Liver (tissue), 9 donors: Measurements from ENCODE around the gene TNS3. TPM values are rescaled to one million over a fixed set of nuclear protein-coding genes. Genes with fewer than 3 reads are reported as not detected.

Experiments used
- DNase-seq: peaks from one replicate; pipeline ENCODE4 v3.0.0-alpha.2; 2017; ENCODE audit warnings: low spot score
- H3K27ac ChIP-seq, 2 donors: one replicate each; pipeline ENCODE4 v1.7.0; 2013; ENCODE audit warnings: inconsistent platforms in 2 of 2, low read length in 2 of 2, control low read depth in 1 of 2, low read depth in 1 of 2, mild to moderate bottlenecking in 1 of 2
- H3K27me3 ChIP-seq, 4 donors: one replicate each; pipeline versions ENCODE4 v1.6.1 to v1.7.0; 2013; ENCODE audit warnings: low read length in 3 of 4, inconsistent platforms in 1 of 4, mild to moderate bottlenecking in 1 of 4, moderate library complexity in 1 of 4; ENCODE audit not compliant: control insufficient read depth in 4 of 4, insufficient read depth in 4 of 4
- H3K36me3 ChIP-seq, 4 donors: one replicate each; pipeline versions ENCODE4 v1.6.1 to v1.7.0; 2013; ENCODE audit warnings: low read length in 3 of 4, mild to moderate bottlenecking in 3 of 4, low read depth in 1 of 4, moderate library complexity in 1 of 4; ENCODE audit not compliant: control insufficient read depth in 4 of 4, insufficient read depth in 3 of 4
- H3K4me1 ChIP-seq, 4 donors: one replicate each; pipeline versions ENCODE4 v1.6.1 to v1.7.0; 2013; ENCODE audit warnings: low read length in 3 of 4, mild to moderate bottlenecking in 3 of 4, moderate library complexity in 1 of 4; ENCODE audit not compliant: control insufficient read depth in 4 of 4, insufficient read depth in 4 of 4
- H3K4me3 ChIP-seq, 3 donors: one replicate each; pipeline versions ENCODE4 v1.6.1 to v1.7.0; 2013; ENCODE audit warnings: low read length in 3 of 3, control low read depth in 1 of 3, low read depth in 1 of 3, mild to moderate bottlenecking in 1 of 3
- H3K9ac ChIP-seq, 2 donors: one replicate each; pipeline ENCODE4 v1.7.0; 2013; ENCODE audit warnings: low read length in 2 of 2, mild to moderate bottlenecking in 2 of 2, moderate library complexity in 2 of 2, control low read depth in 1 of 2, low read depth in 1 of 2
- H3K9me3 ChIP-seq, 4 donors: one replicate each; pipeline versions ENCODE4 v1.6.1 to v1.7.0; 2013; ENCODE audit warnings: low read length in 3 of 4; ENCODE audit not compliant: control insufficient read depth in 4 of 4
- EGR1 ChIP-seq, 2 donors: IDR thresholded peaks; 2 replicates each; pipeline ENCODE4 v1.6.1; 2016 to 2018; ENCODE audit warnings: antibody characterized with exemption in 2 of 2, low read depth in 2 of 2
- FOXA1 ChIP-seq: IDR thresholded peaks from 2 replicates; pipeline ENCODE4 v1.6.1; 2016; ENCODE audit warnings: antibody characterized with exemption
- FOXA2 ChIP-seq: IDR thresholded peaks from 2 replicates; pipeline ENCODE4 v1.6.1; 2016; ENCODE audit warnings: antibody characterized with exemption
- HNF4A ChIP-seq, 2 donors: conservative IDR thresholded peaks; 2 replicates each; pipeline ENCODE4 v1.6.1; 2016; ENCODE audit warnings: antibody characterized with exemption in 2 of 2, mild to moderate bottlenecking in 2 of 2
- HNF4G ChIP-seq: IDR thresholded peaks from 2 replicates; pipeline ENCODE4 v1.6.1; 2016; ENCODE audit warnings: antibody characterized with exemption
- JUND ChIP-seq, 2 donors: IDR thresholded peaks; 2 replicates each; pipeline ENCODE4 v1.6.1; 2016; ENCODE audit warnings: antibody characterized with exemption in 2 of 2
- NR2F2 ChIP-seq: IDR thresholded peaks from 2 replicates; pipeline ENCODE4 v1.6.1; 2016; ENCODE audit warnings: antibody characterized with exemption
- RAD21 ChIP-seq, 2 donors: IDR thresholded peaks; 2 replicates each; pipeline ENCODE4 v1.6.1; 2016; ENCODE audit warnings: antibody characterized with exemption in 2 of 2, mild to moderate bottlenecking in 2 of 2
- RXRA ChIP-seq, 2 donors: IDR thresholded peaks; 2 replicates each; pipeline ENCODE4 v1.6.1; 2017 to 2018; ENCODE audit warnings: antibody characterized with exemption in 2 of 2, mild to moderate bottlenecking in 1 of 2
- SP1 ChIP-seq: IDR thresholded peaks from 2 replicates; pipeline ENCODE4 v1.6.1; 2018; ENCODE audit warnings: antibody characterized with exemption, mild to moderate bottlenecking
- TAF1 ChIP-seq: conservative IDR thresholded peaks from 2 replicates; pipeline ENCODE4 v1.6.1; 2016; ENCODE audit warnings: antibody characterized with exemption, mild to moderate bottlenecking
- YY1 ChIP-seq: IDR thresholded peaks from 2 replicates; pipeline ENCODE4 v1.6.1; 2016; ENCODE audit warnings: antibody characterized with exemption, mild to moderate bottlenecking
- WGBS: extraction: QIAGEN DNeasy Blood & Tissue Kit; methylation state at CpG from one replicate; pipeline ENCODE4 v1.1.7; 2013; 5-methylcytosine and 5-hydroxymethylcytosine counted together
- polyA plus RNA-seq, 2 donors: library from polyadenylated mRNA; stranded (reverse) in 1 of 2; unstranded in 1 of 2; fragments of 200-250 nt in 1 of 2; fragments of >200 nt in 1 of 2; fragmentation: Nextera tagmentation in 1 of 2; extraction: Ambion mirVana in 1 of 2; gene quantifications; one replicate each; pipeline versions ENCODE4 v1.2.1 to v1.2.3, GENCODE V29; 2013 to 2015
- total RNA-seq, 2 donors: library from RNA; depleted of rRNA; stranded (reverse); fragments of >200 nt; gene quantifications; one replicate each; pipeline ENCODE4 v1.2.3, GENCODE V29; 2014
- TF ChIP-seq, protein P1 (sequence below): IDR thresholded peaks from 2 replicates; pipeline ENCODE4 v1.6.1; 2016; ENCODE audit warnings: antibody characterized with exemption, mild to moderate bottlenecking
- TF ChIP-seq, protein P2 (sequence below): IDR thresholded peaks from 2 replicates; pipeline ENCODE4 v1.6.1; 2016; ENCODE audit warnings: antibody characterized with exemption
- donor health status: healthy.
- donor health status: healthy.
- donor health status: healthy.
- donor health status: healthy.
- donor health status: healthy.

Gene TNS3
- total and polyA plus RNA-seq, 4 donors: 16.8 to 100 (median 29.5) TPM

GRCh38 chr7:47540387-47541350, 41.2 kb downstream of the TNS3 start:
- Histone ChIP-seq H3K9ac (no peak overlapping the region), H3K4me1 (peaks cover 17 to 53% (median 30%) of the 10 kb centered on the region in 4 donors), H3K4me3 (no peak overlapping the region), H3K36me3 (peaks cover 0 to under 1% (median 0%) of the 10 kb centered on the region in 4 donors), H3K27me3 (no peaks in the 10 kb centered on the region), H3K27ac (peak overlapping the region; percentile 75 to 76), H3K9me3 (no peaks in the 10 kb centered on the region)
- peak; percentile 33 for DNase-seq
- 84% methylated on average over 22 of the region's 22 CpGs for WGBS
- TF ChIP-seq SP1: no peak
- TF ChIP-seq, protein P1, sequence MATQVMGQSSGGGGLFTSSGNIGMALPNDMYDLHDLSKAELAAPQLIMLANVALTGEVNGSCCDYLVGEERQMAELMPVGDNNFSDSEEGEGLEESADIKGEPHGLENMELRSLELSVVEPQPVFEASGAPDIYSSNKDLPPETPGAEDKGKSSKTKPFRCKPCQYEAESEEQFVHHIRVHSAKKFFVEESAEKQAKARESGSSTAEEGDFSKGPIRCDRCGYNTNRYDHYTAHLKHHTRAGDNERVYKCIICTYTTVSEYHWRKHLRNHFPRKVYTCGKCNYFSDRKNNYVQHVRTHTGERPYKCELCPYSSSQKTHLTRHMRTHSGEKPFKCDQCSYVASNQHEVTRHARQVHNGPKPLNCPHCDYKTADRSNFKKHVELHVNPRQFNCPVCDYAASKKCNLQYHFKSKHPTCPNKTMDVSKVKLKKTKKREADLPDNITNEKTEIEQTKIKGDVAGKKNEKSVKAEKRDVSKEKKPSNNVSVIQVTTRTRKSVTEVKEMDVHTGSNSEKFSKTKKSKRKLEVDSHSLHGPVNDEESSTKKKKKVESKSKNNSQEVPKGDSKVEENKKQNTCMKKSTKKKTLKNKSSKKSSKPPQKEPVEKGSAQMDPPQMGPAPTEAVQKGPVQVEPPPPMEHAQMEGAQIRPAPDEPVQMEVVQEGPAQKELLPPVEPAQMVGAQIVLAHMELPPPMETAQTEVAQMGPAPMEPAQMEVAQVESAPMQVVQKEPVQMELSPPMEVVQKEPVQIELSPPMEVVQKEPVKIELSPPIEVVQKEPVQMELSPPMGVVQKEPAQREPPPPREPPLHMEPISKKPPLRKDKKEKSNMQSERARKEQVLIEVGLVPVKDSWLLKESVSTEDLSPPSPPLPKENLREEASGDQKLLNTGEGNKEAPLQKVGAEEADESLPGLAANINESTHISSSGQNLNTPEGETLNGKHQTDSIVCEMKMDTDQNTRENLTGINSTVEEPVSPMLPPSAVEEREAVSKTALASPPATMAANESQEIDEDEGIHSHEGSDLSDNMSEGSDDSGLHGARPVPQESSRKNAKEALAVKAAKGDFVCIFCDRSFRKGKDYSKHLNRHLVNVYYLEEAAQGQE: no peak
- peak in 1 of 2 donors; percentile 37 for TF ChIP-seq RXRA (IDR thresholded peaks at IDR 0.05)
- TF ChIP-seq, protein P2, sequence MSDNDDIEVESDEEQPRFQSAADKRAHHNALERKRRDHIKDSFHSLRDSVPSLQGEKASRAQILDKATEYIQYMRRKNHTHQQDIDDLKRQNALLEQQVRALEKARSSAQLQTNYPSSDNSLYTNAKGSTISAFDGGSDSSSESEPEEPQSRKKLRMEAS: no peak
- TF ChIP-seq EGR1 (IDR thresholded peaks at IDR 0.05; ENCODE audit: low read depth in 2 of 2): no peak

GRCh38 chr7:47540053-47540386, 41.9 kb downstream of the TNS3 start:
- Histone ChIP-seq H3K9me3 (no peaks in the 10 kb centered on the region), H3K4me1 (peaks cover 17 to 60% (median 37%) of the 10 kb centered on the region in 4 donors), H3K9ac (no peak overlapping the region), H3K36me3 (no peaks in the 10 kb centered on the region), H3K27me3 (no peaks in the 10 kb centered on the region), H3K4me3 (no peak overlapping the region), H3K27ac (peak overlapping the region; percentile 75 to 76)
- TF ChIP-seq YY1 (no peak), FOXA2 (no peak), EGR1 (IDR thresholded peaks at IDR 0.05; ENCODE audit: low read depth in 2 of 2) (no peak), FOXA1 (no peak), HNF4A (conservative IDR thresholded peaks at IDR 0.05) (no peak), HNF4G (no peak)
- TF ChIP-seq, protein P2: no peak
- 88% methylated on average over 4 of the region's 4 CpGs for WGBS
- DNase-seq: no peak

- H3K27me3 ChIP-seq: no peaks in the 10 kb centered on the region
- DNase-seq: no peak
- H3K27ac ChIP-seq: peak overlapping the region; percentile 75 to 76
- TF ChIP-seq JUND (IDR thresholded peaks at IDR 0.05): no peak
- TF ChIP-seq FOXA2: no peak
- TF ChIP-seq TAF1: no peak
- TF ChIP-seq EGR1 (IDR thresholded peaks at IDR 0.05; ENCODE audit: low read depth in 2 of 2): no peak
- no peak for TF ChIP-seq NR2F2
- TF ChIP-seq RXRA (IDR thresholded peaks at IDR 0.05): no peak
- no peak for TF ChIP-seq YY1
- TF ChIP-seq RAD21 (IDR thresholded peaks at IDR 0.05): no peak
- no peaks in the 10 kb centered on the region for H3K36me3 ChIP-seq
- H3K9ac ChIP-seq: no peak overlapping the region
- peaks cover 17 to 64% (median 40%) of the 10 kb centered on the region in 4 donors for H3K4me1 ChIP-seq
- H3K4me3 ChIP-seq: no peak overlapping the region
- no peaks in the 10 kb centered on the region for H3K9me3 ChIP-seq
- WGBS: 86% methylated on average over 9 of the region's 9 CpGs
Observed at GRCh38 chr7:47539398-47540052, 42.4 kb downstream of the TNS3 start.
